ENCODE results near the gene RFC1. TPM values are rescaled to one million over a fixed set of nuclear protein-coding genes. Genes with fewer than 3 reads are reported as not detected.

The RFC1 gene
- polyA plus RNA-seq, 1 donor from 2014 or later = 20.7 TPM

- H3K9ac ChIP-seq (ENCODE audit: low read length) = no peak overlapping the region
- no peak overlapping the region for H3K27ac ChIP-seq (ENCODE audit: low read length)
- TF ChIP-seq EZH2 (IDR thresholded peaks at IDR 0.05; ENCODE audit: borderline replicate concordance, insufficient read depth, low read length, poor library complexity, severe bottlenecking) = no peak
- no peak for TF ChIP-seq MXI1 (conservative IDR thresholded peaks at IDR 0.05; ENCODE audit: poor library complexity, severe bottlenecking)
- TF ChIP-seq SMC3 (conservative IDR thresholded peaks at IDR 0.05; ENCODE audit: poor library complexity) = no peak
- TF ChIP-seq EP300 (conservative IDR thresholded peaks at IDR 0.05; ENCODE audit: poor library complexity, severe bottlenecking) = no peak
- TF ChIP-seq RAD21 (conservative IDR thresholded peaks at IDR 0.05) = no peak
- no peak for TF ChIP-seq POLR2AphosphoS5 (IDR thresholded peaks at IDR 0.05)
- TF ChIP-seq, protein P1, sequence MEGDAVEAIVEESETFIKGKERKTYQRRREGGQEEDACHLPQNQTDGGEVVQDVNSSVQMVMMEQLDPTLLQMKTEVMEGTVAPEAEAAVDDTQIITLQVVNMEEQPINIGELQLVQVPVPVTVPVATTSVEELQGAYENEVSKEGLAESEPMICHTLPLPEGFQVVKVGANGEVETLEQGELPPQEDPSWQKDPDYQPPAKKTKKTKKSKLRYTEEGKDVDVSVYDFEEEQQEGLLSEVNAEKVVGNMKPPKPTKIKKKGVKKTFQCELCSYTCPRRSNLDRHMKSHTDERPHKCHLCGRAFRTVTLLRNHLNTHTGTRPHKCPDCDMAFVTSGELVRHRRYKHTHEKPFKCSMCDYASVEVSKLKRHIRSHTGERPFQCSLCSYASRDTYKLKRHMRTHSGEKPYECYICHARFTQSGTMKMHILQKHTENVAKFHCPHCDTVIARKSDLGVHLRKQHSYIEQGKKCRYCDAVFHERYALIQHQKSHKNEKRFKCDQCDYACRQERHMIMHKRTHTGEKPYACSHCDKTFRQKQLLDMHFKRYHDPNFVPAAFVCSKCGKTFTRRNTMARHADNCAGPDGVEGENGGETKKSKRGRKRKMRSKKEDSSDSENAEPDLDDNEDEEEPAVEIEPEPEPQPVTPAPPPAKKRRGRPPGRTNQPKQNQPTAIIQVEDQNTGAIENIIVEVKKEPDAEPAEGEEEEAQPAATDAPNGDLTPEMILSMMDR (IDR thresholded peaks at IDR 0.05; ENCODE audit: poor library complexity, severe bottlenecking) = no peak
- TF ChIP-seq REST (IDR thresholded peaks at IDR 0.05; ENCODE audit: borderline replicate concordance) = no peak
- no peak for TF ChIP-seq TAF1 (IDR thresholded peaks at IDR 0.05; ENCODE audit: low read depth)
- no peak overlapping the region for H3K4me2 ChIP-seq (ENCODE audit: low read length)
- no peak overlapping the region for H3K4me3 ChIP-seq (ENCODE audit: low read length)
- no peaks in the 10 kb centered on the region for H3K79me2 ChIP-seq (replicated peaks; ENCODE audit: insufficient read depth, low read length)
- H2AFZ ChIP-seq (ENCODE audit: low read depth, low read length) = no peak overlapping the region
- no peaks in the 10 kb centered on the region for H3K36me3 ChIP-seq (ENCODE audit: insufficient read depth, low read length)
- H3K9me2 ChIP-seq (ENCODE audit: insufficient read depth, low read length) = no peaks in the 10 kb centered on the region
- H3F3A ChIP-seq (ENCODE audit: insufficient read depth, low read length, poor library complexity, severe bottlenecking) = no peaks in the 10 kb centered on the region
- no peaks in the 10 kb centered on the region for H3K9me3 ChIP-seq (ENCODE audit: low read length)
- H4K20me1 ChIP-seq (ENCODE audit: insufficient read depth) = no peaks in the 10 kb centered on the region
- H3K27me3 ChIP-seq (ENCODE audit: insufficient read depth, low read depth, low read length) = no peaks in the 10 kb centered on the region
These were observed 46.5 kb downstream of the RFC1 start for GRCh38 chr4:39319676-39320075.

DNA sequence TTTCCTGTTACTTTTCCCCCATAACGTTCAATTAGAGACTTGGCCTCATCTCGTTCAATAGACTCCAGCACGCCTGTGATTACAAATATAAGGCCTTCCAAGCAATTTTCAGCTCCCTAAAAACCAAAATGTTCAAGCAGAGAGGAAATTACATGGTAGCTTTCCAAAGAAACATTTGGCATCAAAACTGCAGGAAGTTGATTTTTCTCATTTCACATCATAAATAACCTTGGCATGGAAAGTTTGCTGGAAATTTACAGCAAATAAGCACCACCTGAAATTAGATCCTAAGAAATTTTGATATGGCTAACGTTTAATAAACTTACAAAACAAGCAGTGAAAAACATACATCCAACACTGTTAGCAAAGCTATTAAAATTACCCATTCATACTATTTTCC lies 53.3 kb downstream of the RFC1 start:
- H3K9me2 ChIP-seq (ENCODE audit: insufficient read depth, low read length) = no peaks in the 10 kb centered on the region
- no peak overlapping the region for H3K9ac ChIP-seq (ENCODE audit: low read length)
- no peaks in the 10 kb centered on the region for H3F3A ChIP-seq (ENCODE audit: insufficient read depth, low read length, poor library complexity, severe bottlenecking)
- H3K27ac ChIP-seq (ENCODE audit: low read length) = no peak overlapping the region
- no peak overlapping the region for H2AFZ ChIP-seq (ENCODE audit: low read depth, low read length)
- H3K36me3 ChIP-seq (ENCODE audit: insufficient read depth, low read length) = no peaks in the 10 kb centered on the region
- H3K4me2 ChIP-seq (ENCODE audit: low read length) = no peak overlapping the region
- no peak overlapping the region for H3K4me3 ChIP-seq (ENCODE audit: low read length)
- no peaks in the 10 kb centered on the region for H3K9me3 ChIP-seq (ENCODE audit: low read length)
- no peaks in the 10 kb centered on the region for H3K27me3 ChIP-seq (ENCODE audit: insufficient read depth, low read depth, low read length)
- H3K79me2 ChIP-seq (replicated peaks; ENCODE audit: insufficient read depth, low read length) = no peaks in the 10 kb centered on the region
- no peak for TF ChIP-seq EZH2 (IDR thresholded peaks at IDR 0.05; ENCODE audit: borderline replicate concordance, insufficient read depth, low read length, poor library complexity, severe bottlenecking)
- no peak for TF ChIP-seq SMC3 (conservative IDR thresholded peaks at IDR 0.05; ENCODE audit: poor library complexity)
- TF ChIP-seq RAD21 (conservative IDR thresholded peaks at IDR 0.05) = no peak
- no peak for TF ChIP-seq MXI1 (conservative IDR thresholded peaks at IDR 0.05; ENCODE audit: poor library complexity, severe bottlenecking)
- TF ChIP-seq EP300 (conservative IDR thresholded peaks at IDR 0.05; ENCODE audit: poor library complexity, severe bottlenecking) = no peak
- no peaks in the 10 kb centered on the region for H4K20me1 ChIP-seq (ENCODE audit: insufficient read depth)

Data from neural cell (in vitro differentiated cells).